GM18951 (cell line): ENCODE results near the gene MAN2C1.
"Not testable (repeated sequence)": the region's sequence is repeated elsewhere in the genome, so short reads cannot be mapped to it uniquely, and the experiment has no call there.

Experiments used
- POLR2A ChIP-seq: IDR thresholded peaks from 4 replicates; pipeline ENCODE4 v1.6.1; 2011; ENCODE audit warnings: mild to moderate bottlenecking; ENCODE audit not compliant: insufficient read length, insufficient read depth; ENCODE audit errors: extremely low read depth
- in situ Hi-C: fragments of 300-500 bp; cut with MboI; formaldehyde crosslinking; loops from one replicate; pipeline ENCODE4 v1.12.0; 2022; ENCODE audit warnings: low sequenced_read_pairs, mixed read lengths, inconsistent platforms; ENCODE audit not compliant: unreplicated experiment

The MAN2C1 gene

DNA sequence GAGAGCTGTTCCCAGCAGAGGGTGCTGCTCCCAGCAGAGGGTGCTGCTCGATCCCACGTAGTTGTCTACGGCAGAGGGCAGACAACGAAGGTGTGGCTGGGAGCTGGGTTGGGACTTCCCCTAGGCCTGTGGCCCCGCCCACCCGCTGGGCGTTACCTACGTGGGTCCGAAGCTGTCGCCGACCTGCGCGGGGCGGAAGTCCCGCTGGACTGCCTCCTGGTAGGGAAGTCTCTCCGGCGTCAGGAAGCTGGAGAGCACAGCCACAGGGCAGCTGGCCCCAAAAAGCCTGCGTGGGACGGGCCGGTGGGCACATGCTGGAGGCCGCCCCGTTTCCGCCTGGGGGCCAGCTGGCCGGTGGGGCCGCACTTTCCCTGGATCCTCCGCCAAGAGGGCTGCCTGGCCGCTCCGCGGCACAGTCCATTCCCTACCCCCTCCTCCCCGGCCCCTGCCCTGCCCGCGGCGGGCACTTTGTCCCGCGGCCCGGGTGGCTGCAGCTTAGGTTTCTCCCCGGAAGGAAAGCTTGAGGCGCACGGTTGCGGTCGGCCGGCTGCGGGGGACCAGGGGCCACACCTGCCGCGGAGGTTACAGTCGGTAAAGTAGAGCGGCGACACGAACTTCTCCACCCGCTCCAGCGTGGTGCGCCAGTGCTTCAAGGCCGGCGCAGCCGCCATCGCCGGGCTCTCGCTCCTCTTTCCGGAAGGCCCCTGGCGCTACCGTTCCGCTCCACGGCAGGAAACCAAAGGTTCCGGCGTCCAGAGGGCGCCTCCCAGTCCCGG is at the start of gene MAN2C1:
TSS of gene MAN2C1 (minus strand) at position 695 of the 776 bp plus-strand sequence. CDS start at position 671, 24 bp downstream.
- peak; percentile 96 for TF ChIP-seq POLR2A
- in situ Hi-C loops, result loop anchor here (25.0 kb wide), 1 partner anchor 294 kb away; no protein-coding TSS in a partner anchor

DNA sequence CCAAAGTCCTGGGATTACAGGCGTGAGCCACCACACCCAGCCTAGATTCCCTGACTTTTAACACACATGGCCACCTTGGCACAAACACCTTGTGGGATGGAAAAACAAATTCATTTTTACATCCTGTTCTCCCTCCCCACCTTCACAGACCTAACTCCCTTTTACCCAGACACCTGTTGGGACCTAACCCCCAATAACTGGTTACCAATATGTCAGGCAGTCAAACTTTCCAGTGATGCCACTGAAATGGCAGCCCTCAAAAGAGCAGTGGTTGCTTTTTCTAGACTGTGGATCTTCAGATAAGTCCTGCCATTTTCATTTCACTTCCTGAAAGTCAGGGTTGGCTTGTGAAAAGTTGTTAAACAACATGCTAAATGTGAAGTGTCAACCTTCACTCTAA is 48.2 kb upstream of the MAN2C1 start:
- in situ Hi-C loops, result no loop called here
- no peak for TF ChIP-seq POLR2A

DNA sequence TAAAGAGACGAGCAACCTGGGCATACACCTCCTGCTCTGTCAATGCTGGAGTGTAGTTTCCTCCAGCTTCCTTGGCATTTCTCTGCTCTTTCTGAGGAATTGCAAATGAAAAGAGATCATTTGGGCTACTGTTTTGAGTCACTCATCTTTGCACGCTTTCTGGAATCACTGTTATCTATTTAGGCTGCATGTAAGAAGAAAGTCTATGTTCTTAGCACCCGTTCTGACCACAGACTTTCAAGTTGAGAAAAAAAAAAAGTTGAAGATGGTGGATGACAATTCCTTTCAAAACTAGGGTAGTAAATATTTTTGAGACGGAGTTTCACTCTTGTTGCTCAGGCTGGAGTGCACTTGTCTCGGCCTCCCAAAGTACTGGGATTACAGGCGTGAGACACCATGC is 41.8 kb upstream of the MAN2C1 start:
- TF ChIP-seq POLR2A, result no peak

DNA sequence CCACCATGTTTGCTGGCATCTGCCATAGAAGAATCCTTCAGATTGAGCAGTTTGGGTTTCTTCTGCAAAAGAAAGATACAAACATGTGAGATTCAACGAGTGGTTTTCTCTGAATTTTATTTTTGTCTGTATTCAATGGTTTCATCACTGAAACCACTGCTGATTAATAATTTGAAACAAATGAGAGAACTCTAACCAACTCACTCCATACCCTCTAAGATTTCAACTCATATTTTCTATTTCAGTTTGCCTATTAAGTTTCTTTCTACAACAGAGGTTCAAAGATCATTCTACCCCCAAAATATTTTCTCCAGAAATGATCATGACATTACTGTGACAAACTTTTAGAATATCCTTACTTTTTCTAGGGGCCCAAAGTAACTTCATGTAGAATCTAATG is 38.7 kb upstream of the MAN2C1 start:
- no peak for TF ChIP-seq POLR2A
- in situ Hi-C loops, result no loop called here

More for the DNA sequence above, 41.8 kb upstream of the MAN2C1 start:
- in situ Hi-C loops, result no loop called here

DNA sequence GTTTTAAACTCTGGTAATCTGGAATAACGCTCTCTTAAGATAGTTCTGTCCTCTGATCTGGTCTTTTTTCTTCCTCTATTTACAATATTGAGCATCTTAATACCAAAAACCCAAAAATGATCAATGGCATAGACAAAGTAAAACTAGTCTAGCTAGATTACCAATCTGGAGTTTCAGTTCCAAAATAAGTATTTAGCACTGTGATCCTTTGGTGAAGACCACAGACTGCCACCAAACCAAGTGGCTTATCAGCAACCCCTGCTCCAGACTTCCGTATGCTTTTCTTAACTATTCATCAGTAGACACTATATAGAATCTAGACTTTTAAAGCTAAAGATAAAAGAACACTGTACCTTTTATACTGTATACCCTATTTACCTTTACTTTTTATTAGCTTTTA is 35.5 kb upstream of the MAN2C1 start:
- in situ Hi-C loops, result no loop called here
- no peak for TF ChIP-seq POLR2A

DNA sequence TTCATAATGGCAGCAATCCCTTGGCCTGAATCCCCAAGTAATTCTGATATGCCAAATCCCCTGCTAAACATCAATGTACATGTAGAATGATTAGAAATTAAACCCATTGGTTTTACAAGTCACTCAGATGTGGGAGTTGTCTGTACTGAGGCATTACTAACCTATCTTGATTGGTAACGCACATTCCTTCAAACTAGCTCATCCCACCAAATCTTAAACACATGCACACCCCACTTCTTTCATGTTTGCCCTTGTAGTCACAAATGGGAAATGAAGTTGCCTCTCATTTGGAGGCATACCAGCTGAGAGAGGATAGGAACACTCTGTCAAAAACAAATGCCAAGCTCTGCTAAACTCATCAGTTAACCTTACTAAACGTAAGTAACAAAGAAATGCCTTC is 29.1 kb upstream of the MAN2C1 start:
- in situ Hi-C loops, result no loop called here
- TF ChIP-seq POLR2A, result no peak

DNA sequence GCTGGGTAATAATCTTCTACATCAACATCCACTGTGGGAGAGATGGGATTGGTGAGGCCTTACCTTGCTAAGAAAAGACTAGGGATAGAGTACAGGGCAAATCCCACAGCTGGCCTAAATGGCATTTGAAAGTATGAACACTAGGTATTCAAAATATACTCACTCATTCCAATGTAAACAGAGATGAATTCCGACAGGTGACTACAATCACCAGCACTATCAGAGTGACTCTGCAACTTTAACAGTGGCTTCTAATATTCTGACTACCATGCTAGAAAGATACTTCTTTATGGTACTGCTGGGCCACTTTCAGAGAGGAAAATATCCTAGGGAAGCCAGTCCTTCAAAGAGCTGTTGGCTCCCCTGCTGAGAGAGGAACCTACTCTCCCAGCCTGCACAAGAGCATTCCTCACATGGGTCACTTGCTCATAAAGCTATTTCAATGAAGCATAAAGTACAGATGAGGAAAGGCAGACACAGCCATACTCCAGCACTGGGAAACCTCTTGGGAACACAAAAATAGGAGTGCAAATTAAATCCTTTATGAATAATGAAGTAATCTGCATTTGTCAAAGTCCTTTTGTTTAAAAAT is 21.5 kb upstream of the MAN2C1 start:
- no peak for TF ChIP-seq POLR2A
- in situ Hi-C loops, result no loop called here

DNA sequence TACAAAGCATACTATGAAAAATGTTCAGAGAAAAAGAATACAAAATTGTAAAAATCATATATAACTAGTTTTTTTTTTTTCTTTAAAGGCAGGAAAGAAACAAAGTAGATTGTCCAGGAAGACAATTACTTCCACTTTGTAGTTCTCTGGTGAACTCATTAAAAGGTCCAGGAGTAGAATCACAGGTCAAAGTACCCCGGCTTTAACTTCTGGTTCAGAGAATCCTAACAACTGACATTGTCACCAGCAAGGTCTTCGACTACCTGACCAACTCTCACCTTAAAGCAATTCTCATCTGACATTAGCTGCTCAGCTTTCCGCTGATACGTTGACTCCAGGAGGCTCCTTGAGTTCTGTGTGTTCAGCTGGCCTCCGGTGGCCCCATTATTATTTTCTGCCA is 15.6 kb upstream of the MAN2C1 start:
- in situ Hi-C loops, result not testable (repeated sequence)

DNA sequence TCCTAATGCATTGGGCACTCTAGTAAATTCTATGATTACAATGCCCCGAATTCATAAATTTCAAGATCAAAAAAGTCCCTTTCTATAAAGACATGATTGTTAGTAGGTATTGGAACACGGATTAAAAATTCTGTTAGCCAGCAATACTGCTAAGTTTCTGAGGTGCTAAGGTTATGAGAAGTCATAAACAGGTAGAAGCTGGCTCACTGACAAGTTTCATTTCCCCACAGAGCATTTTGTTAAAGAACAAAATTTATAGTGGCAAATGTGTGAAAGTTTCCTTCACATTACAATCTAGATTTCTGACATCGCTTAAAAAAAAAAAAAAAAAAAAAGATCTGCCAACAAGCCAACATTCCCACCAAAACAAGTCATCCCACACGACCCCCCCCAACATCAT is 12.4 kb upstream of the MAN2C1 start:
- TF ChIP-seq POLR2A, result no peak
- in situ Hi-C loops, result no loop called here

DNA sequence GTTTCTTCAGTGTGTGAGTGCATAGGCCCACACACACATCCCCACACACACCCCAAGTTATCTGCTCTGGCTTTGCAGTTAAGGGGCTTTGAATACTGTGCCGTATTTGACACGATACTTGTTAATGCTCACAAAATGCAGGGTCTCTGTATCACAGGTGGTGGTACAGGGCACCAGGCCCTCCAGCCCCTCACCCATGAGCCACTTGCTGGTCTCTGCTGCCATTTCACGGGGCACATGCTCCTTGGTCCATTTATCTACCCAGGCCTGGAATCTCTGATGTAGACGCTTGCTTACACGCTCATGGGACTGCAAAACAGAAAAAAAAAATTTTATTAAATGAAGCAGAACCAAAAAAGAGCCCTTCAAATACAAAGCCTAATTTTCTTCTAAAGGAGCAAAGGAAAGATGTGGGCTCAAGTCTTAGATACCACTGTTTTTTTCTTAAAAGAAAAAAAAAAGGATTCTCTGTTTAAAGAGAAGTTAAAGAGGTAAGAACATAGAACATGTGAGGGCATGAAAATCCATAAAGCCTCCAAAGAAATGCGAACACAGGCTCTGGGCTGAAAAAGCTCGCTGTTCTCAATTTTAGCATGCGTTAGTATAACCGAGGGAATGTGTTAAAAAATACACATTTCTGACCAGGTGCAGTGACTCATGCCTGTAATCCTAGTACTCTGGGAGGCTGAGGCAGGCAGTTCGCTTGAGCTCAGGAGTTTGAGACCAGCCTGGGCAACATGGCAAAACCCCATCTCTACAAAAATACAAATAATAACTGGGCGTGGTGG is 3.7 kb upstream of the MAN2C1 start:
- in situ Hi-C loops, result loop anchor here (25.0 kb wide), 1 partner anchor 290 kb away; no protein-coding TSS in a partner anchor
- no peak for TF ChIP-seq POLR2A

DNA sequence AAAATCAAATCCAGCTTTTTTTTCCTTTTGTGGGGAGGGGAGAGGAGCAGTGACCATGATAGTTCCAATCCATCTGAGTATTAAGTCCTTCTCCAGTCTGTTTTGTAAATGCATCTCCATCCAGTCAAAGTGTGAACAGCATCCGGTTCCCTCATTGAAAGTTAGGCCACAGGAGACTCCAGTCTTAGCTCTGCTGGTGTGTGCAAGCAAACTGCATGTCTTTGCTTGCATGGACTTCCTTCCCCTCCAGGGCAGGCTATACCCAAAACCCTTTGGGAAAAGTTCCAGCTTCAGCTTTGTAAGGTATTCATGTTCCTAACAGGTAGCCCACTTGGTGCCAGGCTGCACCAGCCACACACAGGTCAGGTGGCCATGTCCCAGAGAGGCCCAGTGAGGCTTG is 3.1 kb upstream of the MAN2C1 start:
- in situ Hi-C loops, result loop anchor here (25.0 kb wide), 1 partner anchor 291 kb away; no protein-coding TSS in a partner anchor
- no peak for TF ChIP-seq POLR2A

DNA sequence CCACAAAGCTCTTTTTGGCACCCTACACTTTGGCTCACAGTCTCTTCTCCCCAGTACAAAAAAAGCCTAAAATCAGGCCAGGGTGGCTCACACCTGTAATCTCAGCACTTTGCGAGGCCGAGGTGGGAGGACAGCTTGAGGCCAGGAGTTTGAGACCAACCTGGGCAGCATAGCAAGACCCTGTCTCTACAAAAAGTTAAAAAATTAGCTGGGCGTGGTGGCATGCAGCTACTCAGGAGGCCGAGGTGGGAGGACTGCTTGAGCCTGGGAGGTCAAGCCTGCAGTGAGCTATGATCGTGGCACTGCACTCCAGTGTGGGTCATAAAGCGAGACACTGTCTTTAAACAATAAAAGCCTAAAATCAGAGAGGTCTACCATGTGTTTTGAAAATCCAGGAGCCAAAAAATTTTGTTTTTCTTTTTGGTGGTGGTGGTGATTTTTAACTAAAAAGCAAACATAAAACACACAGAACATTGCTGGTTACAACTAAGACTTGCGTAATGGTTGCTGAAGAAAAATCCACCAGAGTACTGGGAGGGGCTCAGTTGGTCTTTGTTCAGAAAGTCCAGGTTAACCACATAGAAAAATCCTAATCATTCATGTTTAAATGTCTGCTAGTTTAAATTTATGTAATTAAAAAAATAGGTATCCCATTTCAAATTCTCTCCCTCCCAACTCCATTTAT is 1.6 kb upstream of the MAN2C1 start:
- in situ Hi-C loops, result loop anchor here (25.0 kb wide), 1 partner anchor 292 kb away; no protein-coding TSS in a partner anchor
- TF ChIP-seq POLR2A, result no peak

DNA sequence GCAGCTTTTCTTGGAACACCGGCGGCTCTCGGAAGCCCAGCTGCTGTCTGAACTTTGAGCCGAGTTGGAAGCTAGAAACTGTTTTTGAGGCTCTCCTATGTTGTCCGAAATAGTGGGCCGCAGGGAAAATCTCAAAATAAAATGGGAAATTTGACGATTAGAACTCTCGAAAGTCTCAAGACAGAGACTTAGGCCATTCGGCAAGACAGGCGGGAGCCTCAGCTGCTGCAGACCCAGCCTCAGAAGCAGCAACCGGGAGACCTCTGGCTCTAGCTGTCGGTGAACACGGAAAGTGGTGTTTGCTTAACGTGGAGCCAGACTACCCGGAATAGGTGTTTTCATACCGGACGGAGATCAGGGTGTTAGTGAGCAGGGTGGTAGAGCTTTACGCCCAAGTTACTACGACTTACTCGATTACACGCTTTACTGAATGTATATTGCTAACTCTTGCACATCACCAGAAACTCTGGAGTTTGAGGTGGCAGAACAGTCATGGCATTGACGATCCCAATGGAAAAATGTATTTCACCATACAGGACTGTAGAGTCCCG is 357 bp upstream of the MAN2C1 start:
- no peak for TF ChIP-seq POLR2A
- in situ Hi-C loops, result loop anchor here (25.0 kb wide), 1 partner anchor 294 kb away; no protein-coding TSS in a partner anchor

DNA sequence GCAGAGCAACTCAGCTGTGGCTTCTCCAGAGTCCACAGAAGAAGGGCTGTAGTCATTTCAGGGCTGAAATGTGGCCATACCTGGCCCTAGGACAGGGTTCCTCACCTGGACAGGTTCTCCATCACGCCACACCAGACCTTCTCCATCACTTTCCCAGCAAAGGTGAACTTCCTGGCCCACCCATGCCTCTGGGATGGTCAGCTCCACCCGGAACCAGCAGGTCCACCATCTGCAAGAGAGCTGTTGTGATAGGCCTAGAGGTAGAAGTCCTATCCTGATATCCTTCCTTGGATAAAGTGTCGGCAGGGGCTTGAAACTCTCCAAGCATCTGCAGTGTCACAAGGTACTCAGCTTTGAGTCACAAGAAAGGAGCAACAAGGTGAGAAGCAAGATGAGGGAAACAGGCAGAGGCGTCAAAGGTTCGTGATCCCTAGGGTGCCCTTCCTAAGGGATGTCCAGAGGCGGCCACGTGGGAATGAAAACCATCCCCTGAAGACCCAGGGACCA is 948 bp downstream of the MAN2C1 start:
- TF ChIP-seq POLR2A, result no peak
- in situ Hi-C loops, result loop anchor here (25.0 kb wide), 1 partner anchor 295 kb away; no protein-coding TSS in a partner anchor
